HEK293 (cell line): Measurements from ENCODE around the gene ANO3.

ENCODE experiments used
- CTCF ChIA-PET: fragments of 350-600 bp; formaldehyde crosslinking; extraction: SDS; loops from one replicate; lab custom pipeline; 2021; ENCODE audit warnings: antibody characterized with exemption; lab: Yijun Ruan, JAX
- POLR2A ChIA-PET: fragments of 300-600 bp; formaldehyde crosslinking; extraction: SDS; loops from one replicate; lab custom pipeline; 2020; ENCODE audit warnings: antibody characterized with exemption, inconsistent platforms; lab: Yijun Ruan, JAX
- H3K27ac ChIP-seq: fragments of 200-500 bp; sonication (Bioruptor generic); 2 replicates; pipeline ENCODE4 v1.5.1; 2014; ENCODE audit warnings: low read depth, low read length, control low read depth, inconsistent platforms; ENCODE audit errors: extremely low read depth
- H3K36me3 ChIP-seq, 2 experiments: fragments of 200-500 bp in 1 of 2; sonication (Bioruptor generic) in 1 of 2; 1 replicate in 1 of 2; 2 replicates in 1 of 2; pipeline ENCODE4 v1.5.1; 2014 to 2017; ENCODE audit warnings: inconsistent platforms in 2 of 2, low read length in 2 of 2; ENCODE audit not compliant: control insufficient read depth in 2 of 2, insufficient read depth in 1 of 2
- H3K4me1 ChIP-seq: fragments of 200-500 bp; sonication (Bioruptor generic); 2 replicates; pipeline ENCODE4 v1.5.1; 2014; ENCODE audit warnings: mild to moderate bottlenecking, low read length, inconsistent platforms; ENCODE audit not compliant: control insufficient read depth, insufficient read depth
- H3K4me3 ChIP-seq: 2 replicates; pipeline ENCODE4 v1.5.1; 2011; ENCODE audit warnings: low read depth, mild to moderate bottlenecking, control low read depth, low read length, moderate library complexity
- H3K9me3 ChIP-seq: fragments of 200-500 bp; sonication (Bioruptor generic); 2 replicates; pipeline ENCODE4 v1.5.1; 2014; ENCODE audit warnings: low read depth, low read length, inconsistent platforms; ENCODE audit not compliant: control insufficient read depth, insufficient read depth
- KLF7 ChIP-seq: fragments of 450-650 bp; formaldehyde crosslinking; IDR thresholded peaks from 2 replicates; pipeline ENCODE4 v1.5.1; 2016; ENCODE audit warnings: missing biosample characterization, missing genetic modification characterization, borderline replicate concordance
- PRDM10 ChIP-seq: fragments of 450-650 bp; formaldehyde crosslinking; IDR thresholded peaks from 2 replicates; pipeline ENCODE4 v1.5.1; 2016; ENCODE audit warnings: missing biosample characterization, missing genetic modification characterization
- SALL2 ChIP-seq: fragments of 450-650 bp; formaldehyde crosslinking; IDR thresholded peaks from 2 replicates; pipeline ENCODE4 v1.5.0; 2017; ENCODE audit warnings: missing biosample characterization, mild to moderate bottlenecking, missing genetic modification characterization, borderline replicate concordance
- ZFP37 ChIP-seq: fragments of 450-650 bp; formaldehyde crosslinking; IDR thresholded peaks from 2 replicates; pipeline ENCODE4 v1.5.1; 2016; ENCODE audit warnings: missing biosample characterization, missing genetic modification characterization
- ZNF114 ChIP-seq: fragments of 450-650 bp; formaldehyde crosslinking; IDR thresholded peaks from 2 replicates; pipeline ENCODE4 v1.5.0; 2017; ENCODE audit warnings: missing biosample characterization, missing genetic modification characterization
- ZNF155 ChIP-seq: fragments of 450-650 bp; formaldehyde crosslinking; IDR thresholded peaks from 2 replicates; pipeline ENCODE4 v1.5.1; 2016; ENCODE audit warnings: missing biosample characterization, missing genetic modification characterization
- ZNF211 ChIP-seq: fragments of 450-650 bp; formaldehyde crosslinking; IDR thresholded peaks from 2 replicates; pipeline ENCODE4 v1.5.1; 2016; ENCODE audit warnings: low read depth, missing biosample characterization, missing genetic modification characterization
- ZNF23 ChIP-seq: fragments of 450-650 bp; formaldehyde crosslinking; IDR thresholded peaks from 2 replicates; pipeline ENCODE4 v1.5.1; 2016; ENCODE audit warnings: missing biosample characterization, missing genetic modification characterization, borderline replicate concordance
- ZNF324 ChIP-seq: fragments of 450-650 bp; formaldehyde crosslinking; IDR thresholded peaks from 2 replicates; pipeline ENCODE4 v1.5.1; 2016; ENCODE audit warnings: missing biosample characterization, missing genetic modification characterization
- ZNF341 ChIP-seq: fragments of 450-650 bp; formaldehyde crosslinking; IDR thresholded peaks from 2 replicates; pipeline ENCODE4; 2016; ENCODE audit warnings: low read depth, missing biosample characterization, missing genetic modification characterization
- ZNF362 ChIP-seq: fragments of 450-650 bp; formaldehyde crosslinking; IDR thresholded peaks from 2 replicates; pipeline ENCODE4 v1.5.1; 2016; ENCODE audit warnings: missing biosample characterization, missing genetic modification characterization
- ZNF404 ChIP-seq: fragments of 450-650 bp; formaldehyde crosslinking; IDR thresholded peaks from 2 replicates; pipeline ENCODE4 v1.5.1; 2017; ENCODE audit warnings: missing biosample characterization, missing genetic modification characterization
- ZNF548 ChIP-seq: fragments of 450-650 bp; formaldehyde crosslinking; IDR thresholded peaks from 2 replicates; pipeline ENCODE4 v1.5.1; 2016; ENCODE audit warnings: missing biosample characterization, missing genetic modification characterization
- ZNF585B ChIP-seq: fragments of 450-650 bp; formaldehyde crosslinking; IDR thresholded peaks from 2 replicates; pipeline ENCODE4 v1.5.1; 2016; ENCODE audit warnings: missing biosample characterization, missing genetic modification characterization
- ZNF621 ChIP-seq: fragments of 450-650 bp; formaldehyde crosslinking; IDR thresholded peaks from 2 replicates; pipeline ENCODE4 v1.5.1; 2017; ENCODE audit warnings: missing biosample characterization, missing genetic modification characterization
- ZNF639 ChIP-seq: fragments of 450-650 bp; formaldehyde crosslinking; IDR thresholded peaks from 2 replicates; pipeline ENCODE4 v1.5.1; 2016; ENCODE audit warnings: missing biosample characterization, missing genetic modification characterization
- ZNF654 ChIP-seq: fragments of 450-650 bp; formaldehyde crosslinking; IDR thresholded peaks from 2 replicates; pipeline ENCODE4 v1.5.1; 2016; ENCODE audit warnings: low read depth, missing biosample characterization, missing genetic modification characterization
- ZNF768 ChIP-seq: fragments of 450-650 bp; formaldehyde crosslinking; IDR thresholded peaks from 2 replicates; pipeline ENCODE4 v1.5.1; 2018; ENCODE audit warnings: missing biosample characterization, mild to moderate bottlenecking, missing genetic modification characterization
- ZSCAN18 ChIP-seq: fragments of 450-650 bp; formaldehyde crosslinking; IDR thresholded peaks from 2 replicates; pipeline ENCODE4 v1.5.1; 2016; ENCODE audit warnings: missing biosample characterization, missing genetic modification characterization
- TF ChIP-seq, protein P1 (sequence below): fragments of 450-650 bp; formaldehyde crosslinking; IDR thresholded peaks from 2 replicates; pipeline ENCODE4 v1.5.1; 2017; ENCODE audit warnings: missing biosample characterization, missing genetic modification characterization
- TF ChIP-seq, protein P2 (sequence below): fragments of 450-650 bp; formaldehyde crosslinking; IDR thresholded peaks from 2 replicates; pipeline ENCODE4 v1.5.1; 2016; ENCODE audit warnings: missing biosample characterization, missing genetic modification characterization

Gene ANO3

GRCh38 chr11:26649884-26650283 lies 318.0 kb downstream of the ANO3 start:
- H3K36me3 ChIP-seq: no peaks in the 10 kb centered on the region
- no peaks in the 10 kb centered on the region for H3K4me1 ChIP-seq
- TF ChIP-seq SALL2 (tag by site-specific recombination) (no peak), ZNF404 (tag by site-specific recombination) (no peak), ZNF654 (tag by site-specific recombination) (peak; percentile 43; the same call in 1 of the 2 replicates)
- H3K9me3 ChIP-seq: no peaks in the 10 kb centered on the region
- POLR2A ChIA-PET: no interaction called here
- CTCF ChIA-PET: interaction anchor here (0.6 to 2.5 kb wide), 8 partner anchors 24 to 353 kb away, joined by 3 to 17 read pairs (median 3); no protein-coding TSS in a partner anchor
- no peak overlapping the region for H3K4me3 ChIP-seq
- no peak overlapping the region for H3K27ac ChIP-seq

- Histone ChIP-seq H3K4me1 (no peaks in the 10 kb centered on the region), H3K36me3 (no peaks in the 10 kb centered on the region), H3K4me3 (no peak overlapping the region), H3K9me3 (no peaks in the 10 kb centered on the region), H3K27ac (no peak overlapping the region)
- TF ChIP-seq ZNF621 (tag by site-specific recombination): no peak
- ChIA-PET POLR2A (no interaction called here), CTCF (interaction anchor here (0.7 to 2.5 kb wide), 2 partner anchors 355 to 381 kb away, joined by 3 to 17 read pairs; no protein-coding TSS in a partner anchor)
Observed at GRCh38 chr11:26651916-26652315, 320.0 kb downstream of the ANO3 start.

GRCh38 chr11:26655287-26655686 lies 323.4 kb downstream of the ANO3 start:
- POLR2A ChIA-PET: no interaction called here
- CTCF ChIA-PET: interaction anchor here (1.0 kb wide), 1 partner anchor 504 kb away, joined by 5 read pairs; no protein-coding TSS in a partner anchor
- Histone ChIP-seq H3K27ac (no peak overlapping the region), H3K9me3 (no peaks in the 10 kb centered on the region), H3K4me1 (no peaks in the 10 kb centered on the region), H3K36me3 (no peaks in the 10 kb centered on the region), H3K4me3 (no peak overlapping the region)
- no peak for TF ChIP-seq ZNF341 (tag by site-specific recombination)
- no peak for TF ChIP-seq ZNF114 (tag by site-specific recombination)
- TF ChIP-seq, protein P1, sequence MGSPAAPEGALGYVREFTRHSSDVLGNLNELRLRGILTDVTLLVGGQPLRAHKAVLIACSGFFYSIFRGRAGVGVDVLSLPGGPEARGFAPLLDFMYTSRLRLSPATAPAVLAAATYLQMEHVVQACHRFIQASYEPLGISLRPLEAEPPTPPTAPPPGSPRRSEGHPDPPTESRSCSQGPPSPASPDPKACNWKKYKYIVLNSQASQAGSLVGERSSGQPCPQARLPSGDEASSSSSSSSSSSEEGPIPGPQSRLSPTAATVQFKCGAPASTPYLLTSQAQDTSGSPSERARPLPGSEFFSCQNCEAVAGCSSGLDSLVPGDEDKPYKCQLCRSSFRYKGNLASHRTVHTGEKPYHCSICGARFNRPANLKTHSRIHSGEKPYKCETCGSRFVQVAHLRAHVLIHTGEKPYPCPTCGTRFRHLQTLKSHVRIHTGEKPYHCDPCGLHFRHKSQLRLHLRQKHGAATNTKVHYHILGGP: no peak
- no peak for TF ChIP-seq ZFP37 (tag by site-specific recombination)
- TF ChIP-seq KLF7 (tag by site-specific recombination): no peak
- TF ChIP-seq ZNF324 (tag by site-specific recombination): no peak
- no peak for TF ChIP-seq SALL2 (tag by site-specific recombination)
- TF ChIP-seq PRDM10 (tag by site-specific recombination): no peak
- TF ChIP-seq, protein P2, sequence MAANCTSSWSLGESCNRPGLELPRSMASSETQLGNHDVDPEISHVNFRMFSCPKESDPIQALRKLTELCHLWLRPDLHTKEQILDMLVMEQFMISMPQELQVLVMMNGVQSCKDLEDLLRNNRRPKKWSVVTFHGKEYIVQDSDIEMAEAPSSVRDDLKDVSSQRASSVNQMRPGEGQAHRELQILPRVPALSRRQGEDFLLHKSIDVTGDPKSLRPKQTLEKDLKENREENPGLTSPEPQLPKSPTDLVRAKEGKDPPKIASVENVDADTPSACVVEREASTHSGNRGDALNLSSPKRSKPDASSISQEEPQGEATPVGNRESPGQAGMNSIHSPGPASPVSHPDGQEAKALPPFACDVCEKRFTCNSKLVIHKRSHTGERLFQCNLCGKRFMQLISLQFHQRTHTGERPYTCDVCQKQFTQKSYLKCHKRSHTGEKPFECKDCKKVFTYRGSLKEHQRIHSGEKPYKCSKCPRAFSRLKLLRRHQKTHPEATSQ (tag by site-specific recombination): no peak
- TF ChIP-seq ZSCAN18 (tag by site-specific recombination): no peak
- no peak for TF ChIP-seq ZNF548 (tag by site-specific recombination)
- no peak for TF ChIP-seq ZNF585B (tag by site-specific recombination)
- TF ChIP-seq ZNF23 (tag by site-specific recombination): no peak
- no peak for TF ChIP-seq ZNF639 (tag by site-specific recombination)
- no peak for TF ChIP-seq ZNF768 (tag by site-specific recombination)
- TF ChIP-seq ZNF211 (tag by site-specific recombination): no peak
- no peak for TF ChIP-seq ZNF155 (tag by site-specific recombination)
- TF ChIP-seq ZNF362 (tag by site-specific recombination): no peak
